Measurements from ENCODE around the gene RPS27A. TPM values are rescaled to one million over a fixed set of nuclear protein-coding genes. Genes with fewer than 3 reads are reported as not detected.

RPS27A gene
- total and polyA plus RNA-seq, 9 of the 15 experiments (the other 6 are each of a cell fraction or from before 2014, with no cell fraction given) = 1,383 to 3,282 (median 2,242) TPM

DNA sequence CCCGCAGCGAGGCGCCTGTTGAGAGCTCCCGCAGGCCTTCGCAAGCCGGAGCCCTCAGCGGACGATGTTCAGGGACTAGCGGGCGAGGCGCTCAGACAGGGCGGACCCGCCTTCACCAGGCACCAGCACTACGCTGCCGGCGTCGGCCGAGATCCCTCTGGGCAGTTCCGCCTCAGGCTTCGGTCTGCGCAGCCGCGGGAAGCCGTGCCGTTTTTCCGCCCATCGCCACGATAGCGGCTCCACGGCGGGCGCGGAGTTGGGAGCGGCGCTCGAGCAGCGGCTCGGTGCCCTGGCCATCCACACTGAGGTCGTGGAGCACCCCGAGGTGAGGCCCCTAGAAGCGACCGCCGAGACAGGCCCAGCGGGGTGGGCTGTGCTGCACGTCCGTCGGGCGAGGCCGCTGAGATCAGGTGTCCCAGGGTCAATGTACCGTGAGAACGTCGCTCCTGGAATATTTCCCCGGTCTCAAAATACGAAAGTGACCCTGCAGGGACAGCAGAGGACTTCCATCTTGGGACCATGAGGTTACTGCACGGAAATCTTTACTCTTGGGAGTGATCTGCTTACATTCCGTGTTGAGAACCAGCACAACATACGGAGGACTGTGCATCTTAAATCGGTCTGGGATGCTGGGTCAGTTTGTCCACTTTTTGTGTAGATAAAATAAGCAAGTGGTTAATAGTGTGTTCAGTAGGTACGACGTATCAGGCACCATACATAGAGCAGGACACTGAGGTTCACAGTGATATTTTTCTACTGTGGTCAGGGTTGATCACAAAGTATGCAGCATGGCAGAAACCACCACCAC lies 49.8 kb downstream of the RPS27A start (continued):
- TF ChIP-seq PTBP1 (IDR thresholded peaks at IDR 0.05; ENCODE audit: low read depth, low read length) (0 out of 2 replicates have a peak, but pooled peaks have one; percentile 32), MAFF (IDR thresholded peaks at IDR 0.05; ENCODE audit: low read length) (no peak), SNRNP70 (optimal IDR thresholded peaks at IDR 0.05; ENCODE audit: low read depth, low read length) (no peak), CTBP1 (IDR thresholded peaks at IDR 0.05; ENCODE audit: borderline replicate concordance) (peak; percentile 88; the same call in 1 of the 2 replicates), ZNF507 (tag; conservative IDR thresholded peaks at IDR 0.05) (no peak), NR4A1 (CRISPR knock-in tag; IDR thresholded peaks at IDR 0.05) (no peak), NR4A1 (tag; IDR thresholded peaks at IDR 0.05) (peak; percentile 52; the same call in 1 of the 2 replicates), CCAR2 (IDR thresholded peaks at IDR 0.05; ENCODE audit: low read depth, low read length) (no peak), SMARCC2 (IDR thresholded peaks at IDR 0.05; ENCODE audit: low read depth) (no peak), ATF7 (IDR thresholded peaks at IDR 0.05) (peak; percentile 72), TAF15 (IDR thresholded peaks at IDR 0.05; ENCODE audit: low read depth, low read length) (no peak), SAFB (IDR thresholded peaks at IDR 0.05; ENCODE audit: borderline replicate concordance, low read depth, low read length) (peak; percentile 54; the same call in 1 of the 2 replicates), HMG20B (CRISPR knock-in tag; IDR thresholded peaks at IDR 0.05) (no peak), PCBP1 (IDR thresholded peaks at IDR 0.05; ENCODE audit: low read depth, low read length, poor library complexity, severe bottlenecking) (peak; percentile 52), HDGF (IDR thresholded peaks at IDR 0.05) (no peak), ZNF785 (CRISPR knock-in tag; IDR thresholded peaks at IDR 0.05) (no peak), RFX5 (IDR thresholded peaks at IDR 0.05; ENCODE audit: low read depth, low read length) (no peak), MEIS2 (IDR thresholded peaks at IDR 0.05; ENCODE audit: partially characterized antibody) (peak; percentile 65)
- TF ChIP-seq, protein P1, sequence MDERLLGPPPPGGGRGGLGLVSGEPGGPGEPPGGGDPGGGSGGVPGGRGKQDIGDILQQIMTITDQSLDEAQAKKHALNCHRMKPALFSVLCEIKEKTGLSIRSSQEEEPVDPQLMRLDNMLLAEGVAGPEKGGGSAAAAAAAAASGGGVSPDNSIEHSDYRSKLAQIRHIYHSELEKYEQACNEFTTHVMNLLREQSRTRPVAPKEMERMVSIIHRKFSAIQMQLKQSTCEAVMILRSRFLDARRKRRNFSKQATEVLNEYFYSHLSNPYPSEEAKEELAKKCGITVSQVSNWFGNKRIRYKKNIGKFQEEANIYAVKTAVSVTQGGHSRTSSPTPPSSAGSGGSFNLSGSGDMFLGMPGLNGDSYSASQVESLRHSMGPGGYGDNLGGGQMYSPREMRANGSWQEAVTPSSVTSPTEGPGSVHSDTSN (CRISPR knock-in tag; IDR thresholded peaks at IDR 0.05; ENCODE audit: low read depth) = no peak
- TF ChIP-seq, protein P1 (tag; conservative IDR thresholded peaks at IDR 0.05; ENCODE audit: low read depth) = no peak
- TF ChIP-seq, protein P2, sequence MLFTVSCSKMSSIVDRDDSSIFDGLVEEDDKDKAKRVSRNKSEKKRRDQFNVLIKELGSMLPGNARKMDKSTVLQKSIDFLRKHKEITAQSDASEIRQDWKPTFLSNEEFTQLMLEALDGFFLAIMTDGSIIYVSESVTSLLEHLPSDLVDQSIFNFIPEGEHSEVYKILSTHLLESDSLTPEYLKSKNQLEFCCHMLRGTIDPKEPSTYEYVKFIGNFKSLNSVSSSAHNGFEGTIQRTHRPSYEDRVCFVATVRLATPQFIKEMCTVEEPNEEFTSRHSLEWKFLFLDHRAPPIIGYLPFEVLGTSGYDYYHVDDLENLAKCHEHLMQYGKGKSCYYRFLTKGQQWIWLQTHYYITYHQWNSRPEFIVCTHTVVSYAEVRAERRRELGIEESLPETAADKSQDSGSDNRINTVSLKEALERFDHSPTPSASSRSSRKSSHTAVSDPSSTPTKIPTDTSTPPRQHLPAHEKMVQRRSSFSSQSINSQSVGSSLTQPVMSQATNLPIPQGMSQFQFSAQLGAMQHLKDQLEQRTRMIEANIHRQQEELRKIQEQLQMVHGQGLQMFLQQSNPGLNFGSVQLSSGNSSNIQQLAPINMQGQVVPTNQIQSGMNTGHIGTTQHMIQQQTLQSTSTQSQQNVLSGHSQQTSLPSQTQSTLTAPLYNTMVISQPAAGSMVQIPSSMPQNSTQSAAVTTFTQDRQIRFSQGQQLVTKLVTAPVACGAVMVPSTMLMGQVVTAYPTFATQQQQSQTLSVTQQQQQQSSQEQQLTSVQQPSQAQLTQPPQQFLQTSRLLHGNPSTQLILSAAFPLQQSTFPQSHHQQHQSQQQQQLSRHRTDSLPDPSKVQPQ (CRISPR knock-in tag; IDR thresholded peaks at IDR 0.05; ENCODE audit: borderline replicate concordance) = no peak
- TF ChIP-seq, protein P3, sequence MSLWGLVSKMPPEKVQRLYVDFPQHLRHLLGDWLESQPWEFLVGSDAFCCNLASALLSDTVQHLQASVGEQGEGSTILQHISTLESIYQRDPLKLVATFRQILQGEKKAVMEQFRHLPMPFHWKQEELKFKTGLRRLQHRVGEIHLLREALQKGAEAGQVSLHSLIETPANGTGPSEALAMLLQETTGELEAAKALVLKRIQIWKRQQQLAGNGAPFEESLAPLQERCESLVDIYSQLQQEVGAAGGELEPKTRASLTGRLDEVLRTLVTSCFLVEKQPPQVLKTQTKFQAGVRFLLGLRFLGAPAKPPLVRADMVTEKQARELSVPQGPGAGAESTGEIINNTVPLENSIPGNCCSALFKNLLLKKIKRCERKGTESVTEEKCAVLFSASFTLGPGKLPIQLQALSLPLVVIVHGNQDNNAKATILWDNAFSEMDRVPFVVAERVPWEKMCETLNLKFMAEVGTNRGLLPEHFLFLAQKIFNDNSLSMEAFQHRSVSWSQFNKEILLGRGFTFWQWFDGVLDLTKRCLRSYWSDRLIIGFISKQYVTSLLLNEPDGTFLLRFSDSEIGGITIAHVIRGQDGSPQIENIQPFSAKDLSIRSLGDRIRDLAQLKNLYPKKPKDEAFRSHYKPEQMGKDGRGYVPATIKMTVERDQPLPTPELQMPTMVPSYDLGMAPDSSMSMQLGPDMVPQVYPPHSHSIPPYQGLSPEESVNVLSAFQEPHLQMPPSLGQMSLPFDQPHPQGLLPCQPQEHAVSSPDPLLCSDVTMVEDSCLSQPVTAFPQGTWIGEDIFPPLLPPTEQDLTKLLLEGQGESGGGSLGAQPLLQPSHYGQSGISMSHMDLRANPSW (CRISPR knock-in tag; IDR thresholded peaks at IDR 0.05) = peak; percentile 52; the same call in 1 of the 2 replicates
